Kidney epithelial cell (primary cell): Measurements from ENCODE around the gene CD58. TPM values are rescaled to one million over a fixed set of nuclear protein-coding genes. Genes with fewer than 3 reads are reported as not detected.

Source experiments
- DNase-seq: peaks from one replicate; pipeline ENCODE4 v3.0.0-alpha.2; 2010; ENCODE audit warnings: low read depth
- H3K27me3 ChIP-seq: 2 replicates; pipeline ENCODE4 v1.6.0; 2011; ENCODE audit warnings: low read length; ENCODE audit not compliant: control insufficient read depth, insufficient read depth
- H3K36me3 ChIP-seq: 2 replicates; pipeline ENCODE4 v1.5.1; 2011; ENCODE audit warnings: low read length; ENCODE audit not compliant: control insufficient read depth, insufficient read depth
- H3K4me3 ChIP-seq: 2 replicates; pipeline ENCODE4 v1.5.1; 2011; ENCODE audit warnings: low read depth, mild to moderate bottlenecking, control low read depth, low read length
- CTCF ChIP-seq: IDR thresholded peaks from 2 replicates; pipeline ENCODE4 v1.5.1; 2011; ENCODE audit warnings: mild to moderate bottlenecking, moderate library complexity, low read length, control low read depth, inconsistent platforms; ENCODE audit not compliant: insufficient read depth, poor library complexity, severe bottlenecking
- total RNA-seq: library from RNA; depleted of rRNA; stranded (reverse); fragments of >200 nt; gene quantifications from 2 replicates; pipeline ENCODE4 v1.2.3, GENCODE V29; 2015

The CD58 gene
- total RNA-seq, 1 donor from 2014 or later, result 25.4 TPM

GRCh38 chr1:116481934-116482333 is 88.9 kb downstream of the CD58 start:
- Histone ChIP-seq H3K4me3 (no peak overlapping the region), H3K36me3 (no peaks in the 10 kb centered on the region), H3K27me3 (no peaks in the 10 kb centered on the region)
- DNase-seq, result no peak
- TF ChIP-seq CTCF, result no peak

- no peak overlapping the region for H3K4me3 ChIP-seq
- no peak for DNase-seq
- no peak for TF ChIP-seq CTCF
- no peaks in the 10 kb centered on the region for H3K27me3 ChIP-seq
- H3K36me3 ChIP-seq, result no peaks in the 10 kb centered on the region
Measured at GRCh38 chr1:116478621-116479020, 92.2 kb downstream of the CD58 start.

GRCh38 chr1:116477429-116477828 is 93.4 kb downstream of the CD58 start:
- Histone ChIP-seq H3K36me3 (no peaks in the 10 kb centered on the region), H3K27me3 (no peaks in the 10 kb centered on the region), H3K4me3 (no peak overlapping the region)
- TF ChIP-seq CTCF, result no peak
- no peak for DNase-seq

- H3K4me3 ChIP-seq, result no peak overlapping the region
- no peak for TF ChIP-seq CTCF
- no peaks in the 10 kb centered on the region for H3K27me3 ChIP-seq
Measured at GRCh38 chr1:116476321-116476720, 94.5 kb downstream of the CD58 start.

GRCh38 chr1:116475850-116476218 is 95.0 kb downstream of the CD58 start:
- Histone ChIP-seq H3K27me3 (no peaks in the 10 kb centered on the region), H3K36me3 (no peaks in the 10 kb centered on the region), H3K4me3 (no peak overlapping the region)
- DNase-seq, result no peak
- TF ChIP-seq CTCF, result no peak

More at GRCh38 chr1:116476321-116476720, 94.5 kb downstream of the CD58 start:
- no peak for DNase-seq
- H3K36me3 ChIP-seq, result no peaks in the 10 kb centered on the region
